Muscle layer of colon (tissue), 2 donors: Measurements from ENCODE around the gene TENM4.

Experiments
- H3K27ac ChIP-seq: one replicate; pipeline ENCODE4 v1.7.0; 2013; ENCODE audit warnings: low read depth, mild to moderate bottlenecking, low read length, moderate library complexity
- H3K27me3 ChIP-seq, 2 donors: one replicate each; pipeline ENCODE4 v1.7.0; 2013; ENCODE audit warnings: low read length in 2 of 2, mild to moderate bottlenecking in 2 of 2; ENCODE audit not compliant: insufficient read depth in 2 of 2, control insufficient read depth in 1 of 2
- H3K36me3 ChIP-seq: one replicate; pipeline ENCODE4 v1.7.0; 2013; ENCODE audit warnings: mild to moderate bottlenecking, low read length; ENCODE audit not compliant: insufficient read depth
- H3K4me1 ChIP-seq: one replicate; pipeline ENCODE4 v1.7.0; 2013; ENCODE audit warnings: mild to moderate bottlenecking, low read length; ENCODE audit not compliant: insufficient read depth
- H3K4me3 ChIP-seq, 2 donors: one replicate each; pipeline ENCODE4 v1.7.0; 2013; ENCODE audit warnings: low read length in 2 of 2, low read depth in 1 of 2, mild to moderate bottlenecking in 1 of 2, moderate library complexity in 1 of 2
- H3K9ac ChIP-seq: one replicate; pipeline ENCODE4 v1.7.0; 2013; ENCODE audit warnings: low read length
- H3K9me3 ChIP-seq: one replicate; pipeline ENCODE4 v1.7.0; 2013; ENCODE audit warnings: mild to moderate bottlenecking, low read length
- donor health status: abdominal sarcoma.
- donor health status: Adenocarcinoma of cecum.

Gene TENM4

GRCh38 chr11:79019277-79019676 lies 421.6 kb downstream of the TENM4 start:
- Histone ChIP-seq H3K4me1 (no peaks in the 10 kb centered on the region), H3K27me3 (no peaks in the 10 kb centered on the region)

GRCh38 chr11:79018371-79018849 lies 422.4 kb downstream of the TENM4 start:
- Histone ChIP-seq H3K27me3 (no peaks in the 10 kb centered on the region), H3K4me1 (no peaks in the 10 kb centered on the region), H3K9ac (no peak overlapping the region), H3K36me3 (no peaks in the 10 kb centered on the region), H3K4me3 (no peak overlapping the region), H3K9me3 (no peaks in the 10 kb centered on the region), H3K27ac (no peak overlapping the region)

More at GRCh38 chr11:79019277-79019676, 421.6 kb downstream of the TENM4 start:
- no peaks in the 10 kb centered on the region for H3K9me3 ChIP-seq
- H3K36me3 ChIP-seq: no peaks in the 10 kb centered on the region
- no peak overlapping the region for H3K27ac ChIP-seq
- H3K9ac ChIP-seq: no peak overlapping the region
- H3K4me3 ChIP-seq: no peak overlapping the region

GRCh38 chr11:79017811-79018210 lies 423.0 kb downstream of the TENM4 start:
- H3K27me3 ChIP-seq: no peaks in the 10 kb centered on the region
- no peaks in the 10 kb centered on the region for H3K36me3 ChIP-seq
- H3K27ac ChIP-seq: no peak overlapping the region
- no peak overlapping the region for H3K9ac ChIP-seq
- H3K4me3 ChIP-seq: no peak overlapping the region
- H3K9me3 ChIP-seq: no peaks in the 10 kb centered on the region
- H3K4me1 ChIP-seq: no peaks in the 10 kb centered on the region

- H3K4me1 ChIP-seq: no peaks in the 10 kb centered on the region
- H3K27ac ChIP-seq: no peak overlapping the region
- no peaks in the 10 kb centered on the region for H3K36me3 ChIP-seq
- no peak overlapping the region for H3K9ac ChIP-seq
- no peak overlapping the region for H3K4me3 ChIP-seq
- no peaks in the 10 kb centered on the region for H3K9me3 ChIP-seq
- no peaks in the 10 kb centered on the region for H3K27me3 ChIP-seq
Measured at GRCh38 chr11:79013509-79013908, 427.3 kb downstream of the TENM4 start.

DNA sequence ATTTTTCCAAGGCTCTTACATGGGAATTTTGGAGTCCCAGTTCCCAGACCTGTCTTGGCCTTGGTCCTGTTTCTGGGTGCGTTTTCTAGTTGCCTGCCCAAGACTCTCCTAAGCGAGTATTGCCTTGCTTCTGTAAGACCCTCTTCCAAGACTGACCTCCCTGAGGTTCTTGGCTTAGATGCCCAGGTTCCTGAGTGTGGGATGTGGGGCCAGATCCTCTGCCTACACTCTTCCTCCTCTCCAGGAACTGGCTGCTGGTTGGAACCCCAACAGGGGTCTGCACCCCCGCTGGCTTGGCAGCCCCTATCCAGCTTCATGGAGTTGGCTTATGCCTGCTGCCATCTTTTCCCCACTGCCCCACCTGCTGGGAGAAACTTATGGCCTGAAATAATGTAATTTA lies 429.5 kb downstream of the TENM4 start:
- Histone ChIP-seq H3K9me3 (no peaks in the 10 kb centered on the region), H3K4me3 (no peak overlapping the region), H3K4me1 (no peaks in the 10 kb centered on the region), H3K36me3 (no peaks in the 10 kb centered on the region), H3K27ac (no peak overlapping the region), H3K27me3 (no peaks in the 10 kb centered on the region), H3K9ac (no peak overlapping the region)

- Histone ChIP-seq H3K36me3 (no peaks in the 10 kb centered on the region), H3K4me3 (no peak overlapping the region), H3K9ac (no peak overlapping the region), H3K4me1 (no peaks in the 10 kb centered on the region), H3K27me3 (no peaks in the 10 kb centered on the region), H3K9me3 (no peaks in the 10 kb centered on the region), H3K27ac (no peak overlapping the region)
Measured at GRCh38 chr11:79007771-79008402, 432.9 kb downstream of the TENM4 start.

DNA sequence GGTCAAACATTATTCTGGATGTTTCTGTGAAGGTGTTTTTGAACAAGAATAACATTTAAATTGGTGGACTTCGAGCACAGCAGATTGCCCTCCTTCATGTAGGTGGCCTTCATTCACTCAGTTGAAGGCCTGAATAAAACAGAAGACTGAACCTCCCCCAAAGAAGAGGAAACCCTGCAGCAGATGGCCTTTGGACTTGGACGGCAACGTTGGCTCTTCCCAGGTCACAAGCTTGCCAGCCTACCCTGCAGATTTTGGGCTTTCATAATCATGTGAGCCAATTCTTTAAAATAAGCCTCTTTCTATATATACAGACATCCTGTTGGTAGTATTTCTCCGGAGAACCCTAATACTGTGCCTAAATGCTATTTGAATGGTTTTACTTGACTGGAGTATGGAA lies 434.0 kb downstream of the TENM4 start:
- H3K36me3 ChIP-seq: no peaks in the 10 kb centered on the region
- no peaks in the 10 kb centered on the region for H3K4me1 ChIP-seq
- no peak overlapping the region for H3K9ac ChIP-seq
- no peaks in the 10 kb centered on the region for H3K27me3 ChIP-seq
- H3K4me3 ChIP-seq: no peak overlapping the region
- no peak overlapping the region for H3K27ac ChIP-seq
- no peaks in the 10 kb centered on the region for H3K9me3 ChIP-seq

- no peak overlapping the region for H3K4me3 ChIP-seq
- H3K36me3 ChIP-seq: no peaks in the 10 kb centered on the region
- H3K27ac ChIP-seq: no peak overlapping the region
- no peak overlapping the region for H3K9ac ChIP-seq
- H3K4me1 ChIP-seq: no peaks in the 10 kb centered on the region
- no peaks in the 10 kb centered on the region for H3K9me3 ChIP-seq
- H3K27me3 ChIP-seq: no peaks in the 10 kb centered on the region
Measured at GRCh38 chr11:78996007-78996406, 444.8 kb downstream of the TENM4 start.

GRCh38 chr11:78995171-78995570 lies 445.7 kb downstream of the TENM4 start:
- no peaks in the 10 kb centered on the region for H3K27me3 ChIP-seq
- no peaks in the 10 kb centered on the region for H3K36me3 ChIP-seq
- H3K9ac ChIP-seq: no peak overlapping the region
- no peak overlapping the region for H3K27ac ChIP-seq
- no peak overlapping the region for H3K4me3 ChIP-seq
- H3K9me3 ChIP-seq: no peaks in the 10 kb centered on the region
- no peaks in the 10 kb centered on the region for H3K4me1 ChIP-seq

DNA sequence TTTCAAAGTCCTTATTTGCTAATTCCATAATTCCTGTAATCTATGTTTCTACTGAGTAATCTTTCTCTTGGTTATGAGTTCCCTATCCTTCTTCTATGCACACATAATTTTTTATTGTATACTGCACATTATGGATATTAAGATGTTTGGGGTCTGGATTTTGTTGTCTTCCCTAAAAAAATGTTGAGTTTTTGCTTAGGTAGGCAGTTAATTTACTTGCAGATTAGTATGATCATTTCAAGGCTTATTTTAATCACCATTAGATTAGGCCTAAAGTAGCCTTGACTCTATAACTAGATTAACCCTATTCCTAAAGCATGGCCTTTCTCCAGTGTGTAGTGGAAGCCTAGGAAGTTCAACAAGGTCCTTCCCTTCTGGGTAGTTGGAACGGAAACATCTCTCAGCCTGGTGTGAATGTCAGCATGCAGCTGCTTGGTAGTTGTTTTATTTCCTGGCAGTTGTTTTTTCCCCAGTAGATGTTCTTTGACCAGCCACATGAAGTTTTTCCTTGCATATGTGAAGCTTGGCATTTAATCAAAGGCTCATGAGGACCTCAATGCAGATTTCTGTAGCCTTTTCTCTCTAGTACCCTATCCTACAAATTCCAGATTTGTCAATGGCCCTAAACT lies 446.9 kb downstream of the TENM4 start:
- no peak overlapping the region for H3K9ac ChIP-seq
- no peak overlapping the region for H3K27ac ChIP-seq
- no peaks in the 10 kb centered on the region for H3K9me3 ChIP-seq

GRCh38 chr11:78991681-78992080 lies 449.1 kb downstream of the TENM4 start:
- Histone ChIP-seq H3K9ac (no peak overlapping the region), H3K27me3 (no peaks in the 10 kb centered on the region), H3K9me3 (no peaks in the 10 kb centered on the region), H3K4me3 (no peak overlapping the region), H3K36me3 (no peaks in the 10 kb centered on the region), H3K27ac (no peak overlapping the region), H3K4me1 (no peaks in the 10 kb centered on the region)

More for the DNA sequence above, 446.9 kb downstream of the TENM4 start:
- Histone ChIP-seq H3K27me3 (no peaks in the 10 kb centered on the region), H3K4me3 (no peak overlapping the region), H3K4me1 (no peaks in the 10 kb centered on the region), H3K36me3 (no peaks in the 10 kb centered on the region)

GRCh38 chr11:78990261-78990660 lies 450.6 kb downstream of the TENM4 start:
- H3K9me3 ChIP-seq: no peaks in the 10 kb centered on the region
- H3K4me3 ChIP-seq: no peak overlapping the region
- no peaks in the 10 kb centered on the region for H3K27me3 ChIP-seq
- H3K4me1 ChIP-seq: no peaks in the 10 kb centered on the region
- no peaks in the 10 kb centered on the region for H3K36me3 ChIP-seq
- no peak overlapping the region for H3K9ac ChIP-seq
- no peak overlapping the region for H3K27ac ChIP-seq
